ENCODE measurements around the gene CLNK.

CLNK gene

GRCh38 chr4:10459305-10459704 is 225.3 kb downstream of the CLNK start:
- no peak overlapping the region for H3K4me3 Mint-ChIP-seq
- H3K27ac Mint-ChIP-seq, result no peak overlapping the region
- H3K27me3 Mint-ChIP-seq, result peaks cover 17% of the 10 kb centered on the region
- peaks cover 13% of the 10 kb centered on the region for H3K36me3 Mint-ChIP-seq
- peaks cover 33% of the 10 kb centered on the region for H3K4me1 Mint-ChIP-seq
- H3K9me3 Mint-ChIP-seq, result peaks cover 11% of the 10 kb centered on the region

DNA sequence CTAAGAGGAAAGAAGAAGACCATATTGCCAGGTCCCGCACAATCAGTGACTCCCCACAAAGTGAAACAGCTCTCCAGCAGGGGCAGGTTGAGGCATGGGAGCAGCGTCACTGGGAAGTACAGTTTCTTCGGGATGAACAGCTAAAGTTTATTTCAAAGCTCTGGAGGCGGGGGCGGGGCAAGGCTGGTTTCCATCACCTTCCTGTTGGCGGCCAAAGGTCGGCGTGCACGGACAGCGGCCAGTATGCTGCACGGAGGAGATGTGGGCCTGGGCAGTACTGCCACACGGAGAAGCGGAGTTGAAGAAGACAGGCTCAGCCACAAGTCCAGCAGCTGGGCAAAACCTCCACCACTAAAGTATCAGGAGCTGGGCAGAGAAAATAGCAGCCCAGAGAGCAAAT is 226.4 kb downstream of the CLNK start:
- Mint-ChIP-seq H3K4me3 (no peak overlapping the region), H3K9me3 (peaks cover 13% of the 10 kb centered on the region), H3K27ac (no peak overlapping the region), H3K4me1 (peaks cover 37% of the 10 kb centered on the region), H3K27me3 (peaks cover 12% of the 10 kb centered on the region), H3K36me3 (peaks cover 21% of the 10 kb centered on the region)

DNA sequence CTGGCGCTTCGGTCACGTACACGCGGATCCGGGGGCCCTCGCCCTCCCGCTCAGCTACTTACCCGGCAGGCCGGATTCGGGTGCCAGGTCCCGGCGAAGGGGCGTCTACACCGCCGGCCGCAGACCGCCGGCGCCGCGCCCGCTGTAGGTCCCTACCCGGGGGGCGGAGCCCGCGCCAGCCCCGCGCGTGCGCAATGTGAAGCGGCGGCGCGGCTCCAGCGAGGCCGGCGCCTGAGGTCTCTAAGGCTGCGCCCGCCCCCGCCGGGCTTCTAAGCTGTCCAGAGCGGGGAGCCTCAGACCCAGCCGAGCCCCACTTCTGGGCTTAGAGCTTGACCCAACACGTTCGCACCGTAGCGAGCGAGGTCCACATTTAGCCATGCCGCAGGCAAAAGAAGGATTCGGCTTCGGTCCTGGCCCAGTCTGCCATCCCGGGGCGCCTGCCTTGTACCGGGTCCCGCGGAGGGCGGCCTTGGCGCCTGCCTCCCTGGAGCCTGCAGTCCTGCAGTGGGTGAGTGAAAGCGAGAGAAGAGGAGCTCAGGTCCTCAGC is 227.2 kb downstream of the CLNK start, which contains the start of gene ZNF518B:
ZNF518B (minus strand) TSS at position 172 of the 547 bp plus-strand sequence. CDS start 11,098 bp downstream, outside the sequence.
- Mint-ChIP-seq H3K27ac (peak within 1 kb of the TSS; percentile 90), H3K36me3 (peaks cover 26% of the 10 kb centered on the region), H3K27me3 (peaks cover 6% of the 10 kb centered on the region), H3K4me3 (peak within 1 kb of the TSS; percentile 92), H3K9me3 (peaks cover 9% of the 10 kb centered on the region), H3K4me1 (peaks cover 39% of the 10 kb centered on the region)

DNA sequence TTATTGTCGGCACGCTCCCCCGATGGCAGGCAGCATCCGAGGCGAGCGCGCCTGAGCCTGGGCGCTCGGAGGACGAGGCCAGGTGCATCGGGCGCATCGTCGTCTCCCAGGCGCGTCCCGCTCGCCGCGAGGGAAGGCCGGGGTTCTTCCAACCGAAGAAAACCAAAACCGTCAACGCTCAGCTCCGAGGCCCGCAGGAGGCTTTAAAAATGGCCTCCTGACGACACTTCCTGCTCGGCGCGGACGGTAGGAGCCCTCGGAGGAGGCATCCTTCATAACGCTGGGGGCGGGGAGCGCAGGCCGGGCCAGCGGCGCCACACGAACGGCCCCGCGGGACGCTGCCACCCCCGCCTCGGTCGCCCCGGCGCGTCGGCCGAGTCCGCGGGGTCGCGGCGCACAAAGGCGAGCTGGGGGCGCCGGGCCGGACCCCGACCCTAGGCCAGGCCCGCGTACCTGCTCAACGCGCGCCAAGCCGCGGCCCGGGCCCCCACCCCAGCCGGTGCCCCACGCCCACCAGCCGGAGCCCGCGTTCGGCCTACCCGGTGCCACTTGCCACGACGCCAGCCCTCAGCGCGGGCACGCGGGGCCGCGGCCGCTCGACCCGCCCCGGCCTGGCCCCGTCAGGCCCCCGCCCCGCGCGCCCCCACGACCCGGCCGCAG is 227.8 kb downstream of the CLNK start:
- H3K4me3 Mint-ChIP-seq, result peak overlapping the region; percentile 92
- H3K36me3 Mint-ChIP-seq, result peaks cover 30% of the 10 kb centered on the region
- H3K27me3 Mint-ChIP-seq, result no peaks in the 10 kb centered on the region
- peaks cover 5% of the 10 kb centered on the region for H3K9me3 Mint-ChIP-seq
- peaks cover 36% of the 10 kb centered on the region for H3K4me1 Mint-ChIP-seq
- H3K27ac Mint-ChIP-seq, result peak overlapping the region; percentile 90

DNA sequence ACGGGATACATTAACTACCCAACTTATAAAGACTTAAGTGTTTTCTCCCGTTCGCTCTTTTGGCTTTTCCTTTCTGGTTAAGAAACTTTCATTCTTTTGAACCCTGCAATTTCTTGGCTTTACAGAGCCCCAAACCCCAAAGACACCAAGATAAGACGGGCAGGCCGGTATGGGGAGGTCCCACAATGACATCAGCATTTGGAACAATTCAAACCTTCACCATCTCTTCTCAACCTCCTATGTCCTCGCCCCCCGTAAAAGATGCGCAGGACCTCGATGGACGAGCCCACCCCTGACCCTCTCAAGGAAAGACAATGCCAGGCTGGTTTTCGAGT is 228.3 kb downstream of the CLNK start:
- Mint-ChIP-seq H3K4me1 (peaks cover 36% of the 10 kb centered on the region), H3K27ac (peak overlapping the region; percentile 90), H3K9me3 (peaks cover 5% of the 10 kb centered on the region), H3K27me3 (no peaks in the 10 kb centered on the region), H3K36me3 (peaks cover 32% of the 10 kb centered on the region), H3K4me3 (peak overlapping the region; percentile 92)

DNA sequence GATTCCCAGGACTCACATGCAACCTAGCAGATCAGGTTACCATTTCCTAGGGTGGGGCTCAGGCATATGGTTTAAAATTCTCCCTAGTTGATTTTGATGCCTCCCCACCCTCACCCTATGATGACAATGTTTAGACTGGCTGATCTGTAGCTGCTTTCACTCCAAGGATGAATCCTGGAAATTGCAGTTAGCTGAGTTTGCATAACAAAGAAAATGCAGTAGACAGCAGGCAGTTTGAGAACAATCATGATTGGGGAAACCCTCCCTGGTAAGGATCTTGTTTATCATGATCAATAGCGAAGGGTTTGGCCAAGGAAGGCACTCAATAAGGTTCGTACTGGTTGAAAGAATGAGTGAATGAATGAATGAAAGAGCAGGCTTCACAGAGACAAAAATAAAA is 229.4 kb downstream of the CLNK start:
- H3K36me3 Mint-ChIP-seq, result peaks cover 42% of the 10 kb centered on the region
- no peaks in the 10 kb centered on the region for H3K27me3 Mint-ChIP-seq
- no peak overlapping the region for H3K27ac Mint-ChIP-seq

GRCh38 chr4:10454726-10455125 is 229.8 kb downstream of the CLNK start:
- H3K4me1 Mint-ChIP-seq, result peaks cover 32% of the 10 kb centered on the region
- H3K4me3 Mint-ChIP-seq, result no peak overlapping the region
- H3K9me3 Mint-ChIP-seq, result peaks cover 6% of the 10 kb centered on the region
- peaks cover 46% of the 10 kb centered on the region for H3K36me3 Mint-ChIP-seq
- no peaks in the 10 kb centered on the region for H3K27me3 Mint-ChIP-seq
- no peak overlapping the region for H3K27ac Mint-ChIP-seq

More for the DNA sequence above, 229.4 kb downstream of the CLNK start:
- Mint-ChIP-seq H3K4me3 (peak overlapping the region; percentile 6), H3K9me3 (peaks cover 5% of the 10 kb centered on the region), H3K4me1 (peaks cover 32% of the 10 kb centered on the region)

- H3K36me3 Mint-ChIP-seq, result peaks cover 52% of the 10 kb centered on the region
- peak overlapping the region; percentile 47 for H3K4me3 Mint-ChIP-seq
- H3K4me1 Mint-ChIP-seq, result peaks cover 32% of the 10 kb centered on the region
- no peak overlapping the region for H3K27ac Mint-ChIP-seq
- no peaks in the 10 kb centered on the region for H3K27me3 Mint-ChIP-seq
- H3K9me3 Mint-ChIP-seq, result peaks cover 10% of the 10 kb centered on the region
Measured at GRCh38 chr4:10454121-10454520, 230.4 kb downstream of the CLNK start.

DNA sequence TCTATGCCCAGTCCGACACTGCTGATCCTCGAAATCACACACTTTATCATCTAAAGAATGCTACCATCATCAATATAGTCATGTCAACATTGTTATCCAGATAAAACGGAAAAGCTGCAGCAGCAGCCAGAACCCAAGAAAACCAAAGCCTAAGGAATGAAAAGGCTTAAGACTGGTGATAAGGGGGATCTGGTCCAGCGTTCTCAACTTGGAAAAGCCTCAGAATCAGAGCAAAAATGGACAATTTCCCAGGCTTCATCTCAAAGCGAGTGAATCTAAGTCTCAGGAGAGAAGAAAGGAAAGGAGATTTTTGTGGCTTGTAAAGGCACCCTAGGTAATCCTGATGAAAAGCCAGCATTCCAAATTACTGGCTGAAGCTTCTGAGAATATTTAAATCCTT is 235.6 kb downstream of the CLNK start:
- H3K4me3 Mint-ChIP-seq, result no peak overlapping the region
- peaks cover 29% of the 10 kb centered on the region for H3K9me3 Mint-ChIP-seq
- H3K36me3 Mint-ChIP-seq, result peaks cover 83% of the 10 kb centered on the region
- H3K27ac Mint-ChIP-seq, result no peak overlapping the region
- no peaks in the 10 kb centered on the region for H3K27me3 Mint-ChIP-seq
- H3K4me1 Mint-ChIP-seq, result peaks cover 4% of the 10 kb centered on the region

GRCh38 chr4:10442976-10443375 is 241.6 kb downstream of the CLNK start:
- Mint-ChIP-seq H3K4me3 (no peak overlapping the region), H3K9me3 (peaks cover 25% of the 10 kb centered on the region), H3K36me3 (peaks cover 45% of the 10 kb centered on the region), H3K27me3 (no peaks in the 10 kb centered on the region), H3K27ac (no peak overlapping the region), H3K4me1 (no peaks in the 10 kb centered on the region)

DNA sequence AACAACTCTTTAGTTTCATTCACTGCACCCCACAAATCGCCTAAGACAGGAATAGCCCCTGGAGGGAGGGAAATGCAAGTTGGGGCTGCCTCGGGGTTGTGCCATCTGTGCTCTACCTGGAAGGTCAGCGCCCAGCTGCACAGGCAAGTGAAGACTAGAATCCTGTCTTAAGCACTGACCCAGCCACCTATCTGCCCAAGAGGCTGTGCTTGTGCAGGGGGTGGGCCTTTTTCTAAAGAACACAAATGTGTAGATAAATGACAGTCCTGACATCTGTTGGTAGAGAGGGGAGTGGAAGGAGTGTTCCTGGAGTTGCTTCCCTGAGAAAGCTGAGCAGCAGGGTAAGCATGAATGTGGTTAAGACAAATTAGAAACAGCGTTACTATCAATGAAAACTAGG is 243.1 kb downstream of the CLNK start:
- H3K27ac Mint-ChIP-seq, result no peak overlapping the region
- H3K9me3 Mint-ChIP-seq, result peaks cover 15% of the 10 kb centered on the region
- no peak overlapping the region for H3K4me3 Mint-ChIP-seq
- H3K36me3 Mint-ChIP-seq, result peaks cover 38% of the 10 kb centered on the region
- no peaks in the 10 kb centered on the region for H3K27me3 Mint-ChIP-seq
- H3K4me1 Mint-ChIP-seq, result no peaks in the 10 kb centered on the region

GRCh38 chr4:10438924-10439323 is 245.6 kb downstream of the CLNK start:
- no peak overlapping the region for H3K27ac Mint-ChIP-seq
- no peaks in the 10 kb centered on the region for H3K27me3 Mint-ChIP-seq
- H3K36me3 Mint-ChIP-seq, result peaks cover 18% of the 10 kb centered on the region
- peaks cover 13% of the 10 kb centered on the region for H3K9me3 Mint-ChIP-seq
- no peak overlapping the region for H3K4me3 Mint-ChIP-seq
- no peaks in the 10 kb centered on the region for H3K4me1 Mint-ChIP-seq

DNA sequence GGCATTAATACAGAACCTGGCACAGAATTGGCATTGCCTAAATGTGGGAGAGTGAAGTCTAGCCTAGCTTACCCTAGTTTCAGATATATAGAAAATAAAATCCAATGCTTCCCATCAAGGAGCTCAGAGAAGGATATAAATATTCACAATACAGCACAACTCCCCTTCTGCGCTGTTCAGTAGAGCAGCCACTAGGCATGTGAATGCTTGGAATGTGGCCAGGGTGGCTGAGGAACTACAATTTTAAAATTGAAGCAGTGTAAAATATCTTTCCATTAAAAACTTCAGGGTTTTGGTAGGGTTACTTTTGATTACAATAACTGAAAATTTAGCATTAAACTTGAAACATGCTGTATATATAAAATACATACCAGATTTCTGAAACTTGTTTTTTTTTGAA is 246.8 kb downstream of the CLNK start:
- H3K9me3 Mint-ChIP-seq, result peaks cover 5% of the 10 kb centered on the region
- no peak overlapping the region for H3K4me3 Mint-ChIP-seq
- H3K27me3 Mint-ChIP-seq, result no peaks in the 10 kb centered on the region
- H3K36me3 Mint-ChIP-seq, result peaks cover 14% of the 10 kb centered on the region
- H3K4me1 Mint-ChIP-seq, result no peaks in the 10 kb centered on the region
- no peak overlapping the region for H3K27ac Mint-ChIP-seq

Measured in activated naive CD4-positive, alpha-beta T cell treated with anti-CD3 and anti-CD28 coated beads, Interleukin-2, amount 50 U/mL, for 24 hours (primary cell).